ENCODE results near the gene SRGAP2B.
"Not testable (repeated sequence)": the region's sequence is repeated elsewhere in the genome, so short reads cannot be mapped to it uniquely, and the experiment has no call there.

Gene SRGAP2B

DNA sequence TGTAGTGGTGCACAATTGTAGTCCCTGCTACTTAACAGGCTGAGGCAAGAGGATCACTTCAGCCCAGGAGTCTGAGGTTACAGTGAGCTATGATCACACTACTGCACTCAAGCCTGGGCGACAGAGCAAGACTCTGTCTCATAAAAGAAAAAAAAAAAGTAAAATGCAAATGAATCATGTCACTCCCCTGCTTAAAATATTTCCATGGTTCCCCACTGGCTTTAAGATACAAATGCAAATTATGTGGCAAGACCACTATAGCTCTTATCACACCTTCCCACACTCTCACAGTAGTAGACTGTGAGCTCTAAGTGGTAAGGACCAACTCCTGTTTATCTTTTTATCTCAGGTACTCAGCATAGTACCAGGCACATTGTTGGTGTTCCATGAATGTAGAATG, 53.6 kb downstream of the SRGAP2B start:
- DNase-seq (ENCODE audit: low spot score) = not testable (repeated sequence)

DNA sequence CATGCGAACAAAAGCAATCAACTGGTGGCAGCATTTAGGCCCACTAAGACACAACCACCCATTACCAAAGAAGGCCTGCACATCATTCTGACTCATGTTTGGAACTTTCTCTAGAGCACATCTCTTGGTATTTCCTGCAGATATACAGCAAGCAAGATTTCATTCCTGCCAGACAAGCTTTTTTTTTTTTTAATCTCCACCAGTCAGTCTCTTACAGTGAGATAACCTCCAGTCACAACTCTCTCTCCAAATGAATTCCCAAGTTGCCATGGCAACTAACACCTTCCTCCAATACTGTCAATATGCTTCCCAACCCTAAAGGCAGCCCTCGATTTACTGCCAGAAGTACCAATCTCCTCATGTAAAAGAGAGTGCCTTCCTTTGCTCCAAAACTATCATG, 59.1 kb downstream of the SRGAP2B start:
- not testable (repeated sequence) for DNase-seq (ENCODE audit: low spot score)

DNA sequence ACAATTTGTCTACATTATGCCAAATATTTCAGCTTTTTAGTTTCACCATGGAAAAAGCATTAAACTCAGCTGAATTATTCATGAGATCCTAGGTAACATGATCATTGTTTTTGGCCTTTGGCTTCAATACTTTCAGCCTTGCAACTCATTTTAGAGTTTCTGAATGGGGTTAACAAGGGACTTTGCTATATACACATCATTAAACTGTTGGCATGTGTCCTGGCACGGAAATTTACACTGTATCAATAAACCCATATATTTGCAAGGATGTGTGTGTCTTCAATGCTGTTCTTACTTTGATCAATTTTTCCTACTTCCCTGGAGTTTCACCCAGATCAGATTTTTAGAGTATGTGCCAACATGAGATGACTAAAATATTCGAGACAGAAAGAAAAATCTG, 61.6 kb downstream of the SRGAP2B start:
- DNase-seq (ENCODE audit: low spot score) = not testable (repeated sequence)

- not testable (repeated sequence) for DNase-seq (ENCODE audit: low spot score)
Observed at GRCh38 chr1:145027251-145027650, 67.9 kb downstream of the SRGAP2B start.

GRCh38 chr1:145025286-145025685, 69.8 kb downstream of the SRGAP2B start:
- DNase-seq (ENCODE audit: low spot score) = not testable (repeated sequence)

DNA sequence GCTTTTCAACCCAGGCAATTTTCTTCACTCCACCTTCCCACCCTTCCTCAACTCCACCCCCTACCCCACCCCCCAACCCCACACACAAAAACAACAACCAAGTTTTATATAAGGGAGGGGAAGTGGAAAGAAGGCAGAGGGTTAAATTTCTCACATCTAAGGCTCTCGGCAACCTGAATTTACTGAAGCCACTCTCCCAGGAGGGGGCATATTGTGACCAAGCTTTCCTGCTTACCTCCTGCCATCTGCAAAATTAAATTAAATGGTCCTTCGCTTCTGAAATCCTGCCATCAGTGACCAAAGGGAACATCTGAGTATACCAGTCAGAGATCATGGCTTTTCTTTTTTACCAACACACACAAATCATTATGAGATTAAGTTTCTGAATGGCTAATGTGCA, 72.9 kb downstream of the SRGAP2B start:
- not testable (repeated sequence) for DNase-seq (ENCODE audit: low spot score)

- not testable (repeated sequence) for DNase-seq (ENCODE audit: low spot score)
Observed at GRCh38 chr1:145021749-145022148, 73.4 kb downstream of the SRGAP2B start.

GRCh38 chr1:145019709-145020108, 75.4 kb downstream of the SRGAP2B start:
- DNase-seq (ENCODE audit: low spot score) = not testable (repeated sequence)

DNA sequence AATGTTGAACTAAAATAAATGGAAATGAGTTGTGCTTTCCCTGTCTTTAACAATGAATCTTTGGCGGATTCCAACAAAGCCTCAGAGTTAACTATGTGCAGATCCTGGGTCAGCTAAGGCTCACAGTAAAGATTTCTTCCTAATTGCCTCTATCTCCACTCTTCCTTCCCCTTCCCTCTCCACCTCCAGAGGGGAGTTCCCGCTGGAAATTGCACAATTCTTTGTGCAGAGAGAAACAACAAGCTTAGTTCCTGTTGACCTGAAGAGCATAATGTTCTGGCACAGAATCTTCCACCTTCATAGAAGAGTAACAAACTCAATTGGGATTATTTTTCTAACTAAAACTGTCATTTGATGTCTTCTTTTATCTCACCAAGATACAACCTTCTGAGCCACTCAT, 77.4 kb downstream of the SRGAP2B start:
- DNase-seq (ENCODE audit: low spot score) = not testable (repeated sequence)

DNA sequence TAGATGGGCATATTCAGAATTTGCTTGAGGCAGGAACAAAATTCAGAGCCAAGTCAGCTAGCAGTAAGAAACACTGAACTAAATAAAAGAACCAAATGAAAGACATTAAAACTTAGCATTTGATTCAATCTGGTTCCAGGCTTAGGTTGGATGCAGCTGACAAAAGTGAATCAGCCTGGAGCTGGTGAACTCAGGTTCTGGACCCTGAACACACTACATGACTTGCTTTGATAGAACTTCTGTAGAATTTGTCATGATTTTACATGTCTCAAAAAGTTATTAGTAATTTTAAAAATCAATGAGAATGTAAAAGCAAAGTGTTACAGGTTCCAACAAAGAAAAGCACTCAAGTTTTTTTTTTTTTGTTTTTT, 78.7 kb downstream of the SRGAP2B start:
- DNase-seq (ENCODE audit: low spot score) = not testable (repeated sequence)

- not testable (repeated sequence) for DNase-seq (ENCODE audit: low spot score)
Observed at GRCh38 chr1:145015744-145016491, 79.2 kb downstream of the SRGAP2B start.

DNA sequence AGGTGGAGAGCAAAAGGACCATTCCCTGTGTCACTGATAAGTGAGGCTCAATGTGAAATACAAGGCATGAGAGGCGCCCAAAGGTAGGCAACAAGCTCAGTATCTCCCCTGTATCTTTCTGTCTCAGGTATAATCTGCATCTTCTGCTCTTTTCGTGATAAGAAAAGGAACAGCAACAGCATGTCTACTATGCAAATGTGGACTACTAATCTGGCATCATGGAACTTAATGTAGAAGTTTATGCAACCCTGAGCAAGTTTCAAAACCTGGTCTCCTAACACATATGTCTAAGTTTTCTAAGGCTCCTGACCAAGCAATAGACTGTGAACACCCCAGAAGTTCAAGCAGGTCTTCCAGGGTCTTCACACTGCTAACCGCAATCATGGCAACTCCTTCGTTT, 81.8 kb downstream of the SRGAP2B start:
- DNase-seq (ENCODE audit: low spot score) = not testable (repeated sequence)

- not testable (repeated sequence) for DNase-seq (ENCODE audit: low spot score)
Observed at GRCh38 chr1:145011811-145012210, 83.3 kb downstream of the SRGAP2B start.

GRCh38 chr1:145010580-145010979, 84.5 kb downstream of the SRGAP2B start:
- not testable (repeated sequence) for DNase-seq (ENCODE audit: low spot score)

- DNase-seq (ENCODE audit: low spot score) = not testable (repeated sequence)
Observed at GRCh38 chr1:145009928-145010327, 85.2 kb downstream of the SRGAP2B start.

DNA sequence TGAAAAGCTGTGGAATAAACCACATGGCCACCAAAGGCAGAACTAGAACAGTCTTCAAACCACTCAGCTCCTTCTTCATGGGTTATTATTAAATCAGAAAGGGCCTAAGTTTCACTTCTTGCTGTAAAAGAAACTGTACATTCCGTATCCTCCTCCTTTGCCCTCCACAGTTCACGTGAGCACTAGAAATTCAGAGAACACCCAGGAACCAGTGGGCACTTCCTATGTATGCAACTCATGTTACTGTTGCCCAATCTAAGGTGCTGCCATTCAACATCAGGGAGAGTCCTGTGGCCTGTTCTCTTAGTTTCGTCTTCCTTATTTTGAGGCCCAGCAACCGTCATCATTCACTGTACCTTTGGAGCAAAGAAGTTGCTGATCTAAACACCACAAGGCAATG, 86.7 kb downstream of the SRGAP2B start:
- DNase-seq (ENCODE audit: low spot score) = not testable (repeated sequence)

DNA sequence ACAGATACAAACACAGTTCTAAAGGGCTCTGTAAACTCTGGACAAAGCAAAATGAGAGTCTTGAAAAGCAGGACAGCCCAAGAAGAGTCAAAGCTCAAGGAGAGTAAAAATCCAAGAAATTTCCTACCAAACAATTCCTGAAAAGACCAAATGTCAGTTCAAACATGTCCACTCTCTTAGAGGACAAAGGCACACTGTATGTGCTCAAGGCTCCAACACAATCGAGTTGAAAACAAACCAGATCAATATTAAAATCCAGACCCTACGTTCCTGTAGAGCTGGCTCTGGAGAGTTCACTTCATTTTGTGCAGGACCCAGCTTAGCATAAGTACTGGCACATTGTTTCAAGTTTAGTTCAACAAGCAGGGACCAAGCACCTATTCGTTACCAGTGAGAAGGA, 90.0 kb downstream of the SRGAP2B start:
- DNase-seq (ENCODE audit: low spot score) = not testable (repeated sequence)

DNA sequence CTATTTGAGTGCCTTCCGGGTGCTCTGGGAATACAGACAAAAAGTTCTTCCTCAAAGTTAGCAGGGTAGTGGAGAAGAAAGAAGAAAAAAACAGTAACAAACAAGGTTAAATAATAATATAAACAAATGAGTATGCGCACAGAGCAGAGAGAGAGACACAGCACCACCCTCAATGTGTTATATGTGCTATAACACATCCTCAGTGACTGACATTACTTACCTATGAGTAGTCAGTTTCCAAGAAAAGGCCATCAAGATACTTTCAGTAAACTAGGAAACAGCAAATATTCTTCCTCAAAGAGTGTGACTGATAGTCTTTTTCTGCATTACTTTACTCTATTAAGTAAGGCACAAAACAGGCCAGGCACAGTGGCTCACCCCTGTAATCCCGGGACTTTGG, 93.7 kb downstream of the SRGAP2B start:
- DNase-seq (ENCODE audit: low spot score) = not testable (repeated sequence)

- DNase-seq (ENCODE audit: low spot score) = not testable (repeated sequence)
Observed at GRCh38 chr1:145000743-145001326, 94.3 kb downstream of the SRGAP2B start.

- not testable (repeated sequence) for DNase-seq (ENCODE audit: low spot score)
Observed at GRCh38 chr1:145000074-145000742, 94.9 kb downstream of the SRGAP2B start.

DNA sequence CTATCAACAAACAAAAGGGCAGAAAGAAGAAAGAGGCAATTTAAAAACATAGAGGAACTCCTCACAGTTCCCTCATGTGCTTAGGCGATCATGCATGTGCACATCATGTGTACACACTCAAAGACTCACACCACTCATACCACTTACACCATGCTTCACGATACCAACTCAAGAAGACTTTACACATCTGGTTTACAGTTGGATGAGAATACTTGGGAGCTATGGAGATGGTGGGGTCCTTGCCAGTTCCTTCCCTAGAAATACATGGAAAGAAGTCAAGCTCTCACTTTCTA, 96.2 kb downstream of the SRGAP2B start:
- DNase-seq (ENCODE audit: low spot score) = not testable (repeated sequence)

DNA sequence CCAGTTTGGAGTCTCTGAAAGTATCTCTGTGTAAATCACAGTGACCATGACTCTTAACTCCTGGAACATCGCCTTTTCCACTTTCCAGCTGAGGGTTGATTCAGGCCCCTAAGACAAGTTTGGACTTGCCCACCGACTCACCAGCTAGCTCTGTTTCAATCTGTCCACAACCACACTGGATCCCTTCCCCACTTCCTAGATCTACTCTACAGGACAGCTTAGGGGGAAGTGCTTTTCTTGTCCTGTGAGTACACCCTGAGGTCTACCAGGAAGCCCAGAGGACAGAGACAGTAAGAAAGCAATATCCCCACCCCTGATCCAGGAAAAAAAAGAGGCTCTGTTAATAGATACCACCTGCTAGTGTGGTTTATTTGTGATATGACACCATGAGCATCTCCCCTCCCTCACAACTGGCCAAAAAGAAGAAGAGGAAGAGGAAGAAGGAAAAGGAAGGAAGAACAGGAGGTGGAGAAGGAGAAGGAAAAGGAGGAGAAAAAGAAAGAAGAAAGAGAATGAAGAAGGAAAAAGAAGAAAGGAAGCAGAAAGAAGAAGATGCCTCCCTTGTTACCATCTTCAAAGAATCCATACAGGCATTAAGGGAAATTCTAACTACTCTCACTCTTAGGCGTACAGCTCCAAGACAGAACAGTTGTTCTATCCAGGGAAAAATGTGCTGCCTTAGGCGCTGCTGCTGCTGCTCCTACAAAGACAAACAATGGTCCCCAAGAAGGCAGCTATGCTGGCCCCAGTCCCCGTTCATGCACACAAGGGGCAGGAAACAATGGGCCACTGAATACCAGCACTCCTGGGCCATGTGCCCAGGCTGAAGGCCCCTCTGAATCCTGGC, 96.8 kb downstream of the SRGAP2B start:
- not testable (repeated sequence) for DNase-seq (ENCODE audit: low spot score)
